HG02852 (cell line): ENCODE measurements around the gene MKRN2.
"Not testable (repeated sequence)": the region's sequence is repeated elsewhere in the genome, so short reads cannot be mapped to it uniquely, and the experiment has no call there.

Experiments
- ATAC-seq: cut with Tn5 transposase; IDR thresholded peaks from one replicate; pipeline ENCODE4 v1.9.1; 2021; ENCODE audit warnings: mild to moderate bottlenecking, moderate library complexity; ENCODE audit not compliant: unreplicated experiment

The MKRN2 gene

GRCh38 chr3:12556690-12557472, at the start of gene MKRN2:
MKRN2 (plus strand) TSS chr3:12557087; CDS start chr3:12557151, 64 bp downstream.
- ATAC-seq: peak; percentile 77

GRCh38 chr3:12507591-12508281, 49.2 kb upstream of the MKRN2 start:
- ATAC-seq: no peak

DNA sequence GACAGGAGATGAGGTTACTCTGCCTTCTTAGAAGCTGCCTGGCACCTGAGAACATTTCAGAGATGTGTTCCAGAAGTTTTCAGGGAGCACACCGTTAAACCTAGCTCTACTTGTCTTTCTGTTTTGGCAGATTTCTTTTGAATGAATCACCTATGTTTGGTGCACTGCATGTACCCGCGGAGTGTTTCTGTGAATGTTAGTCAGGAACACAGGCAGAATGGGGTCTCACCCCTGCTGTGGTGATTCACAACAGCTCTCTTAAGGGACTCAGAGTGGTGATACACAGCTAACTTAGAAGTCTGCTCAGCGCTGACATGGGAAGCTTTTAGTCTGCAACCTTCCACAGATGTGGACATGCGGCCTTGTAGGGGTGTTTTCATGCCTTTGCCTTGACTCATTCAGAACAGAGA, 48.6 kb upstream of the MKRN2 start:
- ATAC-seq: no peak

DNA sequence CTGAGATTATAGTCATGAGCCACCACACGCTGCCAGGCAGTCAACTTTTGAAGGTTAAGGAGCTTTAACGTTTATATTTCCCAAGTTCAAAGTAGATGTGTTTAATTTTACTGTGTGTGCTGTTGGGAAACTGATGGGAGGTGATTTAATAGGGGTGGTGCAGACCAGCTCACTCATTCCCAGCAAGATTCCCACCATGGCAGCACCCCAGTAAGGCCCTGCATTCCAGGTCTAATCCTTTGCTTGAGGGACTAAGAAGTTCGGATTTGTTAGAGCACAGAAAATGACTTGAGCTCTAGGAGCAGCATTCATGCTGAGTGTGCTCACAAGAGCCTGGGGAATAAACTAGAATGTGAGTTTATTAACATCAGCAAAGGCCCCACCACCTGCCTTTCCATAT, 47.4 kb upstream of the MKRN2 start:
- no peak for ATAC-seq

DNA sequence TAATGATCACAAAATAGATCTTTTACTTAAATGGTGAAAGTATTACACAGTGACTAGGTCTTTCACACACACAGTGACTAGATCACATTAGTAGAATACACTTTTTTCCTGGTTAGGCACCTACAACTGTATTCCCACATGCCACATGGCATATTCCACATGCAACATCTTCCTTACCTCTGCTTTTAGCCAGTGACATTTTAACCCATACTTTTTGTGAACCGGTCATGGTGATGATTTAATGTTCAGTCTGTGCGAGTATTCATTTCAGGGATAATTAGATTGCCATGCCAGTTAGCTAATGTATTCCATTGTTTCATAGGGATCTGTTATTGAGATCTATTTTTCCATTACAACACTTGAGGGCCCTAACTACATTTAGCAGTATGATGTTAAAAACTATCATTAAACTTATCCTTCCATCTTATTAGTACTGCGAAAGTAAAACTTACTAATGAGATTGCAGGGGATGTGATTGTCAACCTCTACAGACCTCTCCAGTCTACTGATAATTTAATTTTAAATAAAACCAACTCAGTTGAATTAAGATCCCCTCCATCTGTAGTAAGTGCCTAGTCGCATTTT, 44.3 kb upstream of the MKRN2 start:
- ATAC-seq: no peak

DNA sequence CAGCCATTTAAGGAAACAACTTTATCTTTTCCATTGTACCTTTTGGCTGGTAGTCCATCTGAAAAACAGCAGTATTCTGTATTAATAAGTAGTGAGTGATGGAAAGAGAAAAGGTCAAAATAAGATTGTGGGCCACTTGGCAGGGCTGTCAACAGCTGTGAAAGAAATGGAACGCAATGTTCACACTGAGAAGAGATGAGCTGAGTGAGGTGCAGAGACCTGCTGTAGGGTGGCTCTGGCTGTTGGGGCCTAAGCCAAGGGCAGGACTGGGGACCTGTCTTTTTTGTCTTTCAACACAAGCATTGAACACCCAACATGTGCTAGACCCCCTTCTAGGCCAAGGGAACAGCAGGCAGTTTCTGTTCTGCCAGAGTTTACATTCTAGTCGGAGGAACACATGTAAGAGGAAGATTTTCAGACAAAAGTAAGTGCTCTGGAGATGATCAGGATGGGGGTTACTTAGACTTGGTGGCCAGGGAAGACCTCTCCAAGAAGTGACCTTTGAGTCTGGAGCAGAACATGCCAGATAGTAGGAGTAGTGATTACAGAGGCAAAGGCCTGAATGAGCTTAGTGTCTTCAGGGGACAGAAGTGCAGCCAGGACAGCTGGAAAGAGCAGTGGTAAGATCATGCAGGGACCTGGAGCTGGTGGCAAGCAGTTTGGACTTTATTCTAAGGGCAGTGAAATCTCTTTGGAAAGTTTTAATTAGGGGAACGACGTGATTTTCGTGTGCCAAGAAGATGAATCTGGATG, 43.0 kb upstream of the MKRN2 start:
- no peak for ATAC-seq

GRCh38 chr3:12515631-12516030, 41.3 kb upstream of the MKRN2 start:
- ATAC-seq: no peak

DNA sequence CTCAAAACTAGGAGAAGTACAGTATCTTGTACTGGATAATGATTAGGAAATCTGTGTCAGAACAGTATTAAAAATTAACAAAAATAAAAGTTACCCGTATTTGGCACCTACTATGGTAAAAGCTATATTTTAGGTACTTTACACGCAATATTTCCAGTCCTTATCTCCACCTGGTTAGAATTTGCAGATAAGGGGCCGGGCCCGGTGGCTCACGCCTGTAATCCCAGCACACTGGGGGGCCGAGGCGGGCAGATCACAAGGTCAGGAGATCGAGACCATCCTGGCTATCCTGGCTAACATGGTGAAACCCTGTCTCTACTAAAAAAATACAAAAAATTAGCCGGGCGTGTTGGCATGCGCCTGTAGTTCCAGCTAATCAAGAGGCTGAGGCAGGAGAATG, 40.0 kb upstream of the MKRN2 start:
- no peak for ATAC-seq

DNA sequence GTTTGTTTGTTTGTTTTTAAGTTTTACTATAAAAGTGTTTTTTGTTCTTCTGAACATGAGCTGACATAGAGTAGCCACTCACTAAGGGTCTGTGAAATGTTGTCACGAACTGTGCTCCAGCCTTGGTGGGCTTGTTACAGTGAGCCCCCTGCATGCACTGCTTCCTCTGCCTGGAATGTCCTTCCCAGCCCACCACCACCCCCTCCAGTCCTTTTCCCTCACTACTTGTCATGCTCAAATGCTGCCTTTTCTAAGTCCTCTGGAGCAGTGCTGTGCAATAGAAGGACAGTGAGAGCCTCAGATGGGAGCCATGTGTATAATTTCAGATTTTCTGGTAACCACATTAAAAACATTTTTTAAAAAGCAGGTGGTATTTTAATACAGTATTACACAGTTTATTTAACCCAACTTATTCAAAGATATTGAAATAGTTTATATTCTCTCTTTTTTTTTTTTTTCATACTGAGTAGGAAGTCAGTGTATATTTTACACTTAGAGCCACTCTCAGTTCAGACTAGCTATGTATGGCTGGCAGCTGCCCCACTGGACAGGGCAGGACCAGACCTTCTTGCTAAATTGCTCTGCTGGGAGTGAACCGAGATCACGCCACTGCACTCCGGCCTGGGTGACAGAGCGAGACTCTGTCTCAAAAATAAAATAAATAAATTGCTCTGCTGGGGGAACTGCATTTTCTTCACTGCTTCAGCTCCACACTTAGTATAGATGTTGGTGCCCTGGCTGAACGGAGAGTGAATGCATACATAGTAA, 38.4 kb upstream of the MKRN2 start:
- no peak for ATAC-seq

GRCh38 chr3:12521010-12521409, 35.9 kb upstream of the MKRN2 start:
- no peak for ATAC-seq

- no peak for ATAC-seq
Observed at GRCh38 chr3:12522721-12523120, 34.2 kb upstream of the MKRN2 start.

- ATAC-seq: no peak
Observed at GRCh38 chr3:12527757-12528143, 29.1 kb upstream of the MKRN2 start.

DNA sequence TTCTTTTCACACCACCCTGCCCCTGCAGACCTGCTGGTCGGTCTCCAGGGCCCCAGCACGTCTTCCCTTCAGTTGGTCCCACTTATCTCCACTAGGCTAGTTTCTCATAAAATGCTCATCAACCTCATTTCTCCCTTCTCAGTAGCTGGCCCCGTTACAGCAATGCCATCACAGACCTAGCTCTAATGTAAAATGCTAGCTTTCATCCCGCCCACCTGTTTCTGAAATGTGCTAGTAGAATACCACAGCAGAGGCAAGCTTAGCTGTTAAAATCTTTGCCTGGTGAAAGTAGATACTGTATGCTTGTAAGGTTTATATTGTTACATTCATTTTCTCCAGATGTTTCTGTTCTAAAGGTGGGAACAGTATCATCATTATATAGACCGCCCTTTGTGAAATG, 24.7 kb upstream of the MKRN2 start:
- ATAC-seq: no peak

DNA sequence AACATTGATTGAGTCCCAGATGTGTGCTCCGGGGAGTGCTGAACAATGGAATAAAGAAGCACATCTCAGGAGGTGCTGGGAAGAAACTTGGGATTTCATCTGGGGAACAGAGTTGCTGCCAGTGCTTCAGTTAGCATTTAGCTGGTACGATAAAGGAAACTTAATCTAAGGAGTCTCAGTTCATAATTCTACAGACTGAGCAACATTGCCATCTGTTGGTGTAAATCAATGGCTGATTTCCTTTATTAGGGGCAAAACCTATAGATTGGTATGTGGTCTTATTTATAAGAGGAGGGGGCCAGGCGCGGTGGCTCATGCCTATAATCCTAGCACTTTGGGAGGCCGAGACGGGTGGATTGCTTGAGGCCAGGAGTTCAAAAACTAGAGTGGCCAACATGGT, 20.5 kb upstream of the MKRN2 start:
- no peak for ATAC-seq

DNA sequence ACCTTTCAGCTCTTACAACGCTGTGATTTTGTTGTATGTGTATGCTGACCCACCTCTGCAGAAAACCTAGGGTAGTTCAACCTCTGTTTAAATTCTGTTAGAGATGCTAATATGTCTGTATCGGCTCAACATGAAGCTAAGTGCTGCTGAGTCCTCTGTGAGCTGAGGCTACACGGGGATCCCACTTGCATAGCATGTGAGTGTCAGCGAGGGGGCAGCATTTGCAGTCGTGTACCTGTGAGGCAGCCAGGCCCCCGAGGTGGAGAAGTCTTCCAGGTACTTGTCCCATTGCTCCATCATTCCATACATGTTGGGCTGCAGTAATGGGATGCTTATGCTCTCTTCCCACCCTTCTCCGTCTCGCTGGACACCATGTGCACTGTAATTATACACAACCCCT, 15.3 kb upstream of the MKRN2 start:
- ATAC-seq: no peak

GRCh38 chr3:12543497-12543896, 13.4 kb upstream of the MKRN2 start:
- not testable (repeated sequence) for ATAC-seq

GRCh38 chr3:12544652-12545472, 12.0 kb upstream of the MKRN2 start:
- ATAC-seq: no peak

DNA sequence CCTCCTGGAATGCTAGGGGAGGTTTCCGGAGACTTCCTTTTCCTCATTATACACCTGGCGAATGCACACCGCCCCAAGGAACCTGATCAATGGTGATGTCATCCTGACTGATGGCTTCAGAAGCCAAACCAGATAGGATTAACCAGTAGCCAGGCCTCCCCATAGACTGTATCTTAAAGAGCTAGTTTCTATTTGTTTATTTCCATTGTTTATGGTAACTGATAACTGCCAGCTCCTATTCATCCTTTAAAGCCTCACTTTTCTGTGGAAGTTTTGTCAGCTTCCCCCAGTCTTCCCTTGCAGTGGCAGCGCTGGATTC, 11.5 kb upstream of the MKRN2 start, which contains the start of gene MKRN2OS:
TSS of gene MKRN2OS (minus strand) at position 27 of the 319 bp plus-strand sequence. CDS start 35 bp downstream, outside the sequence.
- ATAC-seq: no peak

- no peak for ATAC-seq
Observed at GRCh38 chr3:12549971-12550760, 6.7 kb upstream of the MKRN2 start.
